ENCODE measurements around the gene TANC1. TPM values are rescaled to one million over a fixed set of nuclear protein-coding genes. Genes with fewer than 3 reads are reported as not detected.

TANC1 gene
- polyA plus RNA-seq, 4 donors = 51.3 to 61.5 (median 55.7) TPM

DNA sequence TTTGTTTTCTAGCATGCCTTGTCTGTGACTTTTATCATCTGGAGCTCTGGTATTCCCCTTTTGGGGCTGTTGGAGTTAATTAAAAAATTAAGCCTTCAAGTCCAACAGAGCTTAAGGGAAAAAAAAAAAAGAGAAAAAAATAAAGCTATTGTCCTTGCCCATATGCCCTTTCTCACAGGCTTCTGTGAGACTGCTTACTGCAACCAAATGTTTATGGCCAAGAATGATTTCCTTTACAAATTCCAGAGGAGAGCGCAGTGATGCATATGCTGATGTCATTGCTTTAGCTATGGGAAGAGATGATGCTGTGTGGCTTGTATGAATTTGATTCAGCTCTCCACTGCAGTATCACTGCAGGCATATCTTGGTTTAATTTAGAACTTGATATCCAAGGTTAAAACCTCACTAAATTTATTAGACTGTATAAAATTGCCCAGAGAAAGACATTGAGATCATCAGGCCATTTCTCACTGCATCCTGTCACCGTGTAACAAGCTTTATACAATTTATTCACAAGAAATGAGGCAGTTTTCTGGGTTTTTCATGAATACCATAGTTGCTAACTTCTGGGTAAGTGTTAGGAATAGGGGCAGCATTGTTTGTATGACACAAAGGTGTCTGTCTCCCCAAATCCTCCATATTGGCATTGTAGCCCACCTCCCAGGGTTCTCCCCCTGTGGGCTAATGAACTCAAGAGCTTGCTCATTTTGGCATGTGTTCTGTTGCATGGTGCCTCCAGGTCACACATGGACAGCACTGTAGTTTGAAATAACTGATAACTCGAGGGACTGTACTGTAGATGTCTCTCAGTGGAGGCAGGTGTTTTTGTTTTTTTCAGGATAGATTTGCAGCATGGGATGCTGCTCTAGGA lies 85.0 kb downstream of the TANC1 start:
- DNase-seq (ENCODE audit: low read depth in 4 of 4, low spot score in 2 of 4) = no peak

- no peak for DNase-seq (ENCODE audit: low read depth in 4 of 4, low spot score in 2 of 4)
These were observed 85.5 kb downstream of the TANC1 start for GRCh38 chr2:159054032-159054334.

DNA sequence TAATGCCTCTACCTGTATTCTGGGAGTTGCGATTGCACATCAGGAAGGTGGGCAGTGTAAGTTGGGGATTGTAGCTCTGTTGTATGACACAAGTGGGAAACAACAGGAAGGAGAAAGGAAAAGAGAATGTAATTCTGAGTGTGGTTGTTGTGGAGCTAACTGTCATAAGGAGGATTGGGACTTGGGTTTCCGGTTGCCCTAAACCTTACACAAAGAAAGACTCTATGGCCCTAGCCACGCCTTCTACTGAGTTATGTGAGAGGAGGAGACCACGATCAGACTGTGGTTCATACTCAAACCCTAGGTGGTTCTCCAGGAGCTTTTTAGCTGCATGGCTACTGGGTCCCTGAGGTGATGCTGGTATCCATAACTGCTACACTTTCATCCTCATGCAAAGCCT lies 86.5 kb downstream of the TANC1 start:
- no peak for DNase-seq (ENCODE audit: low read depth in 4 of 4, low spot score in 2 of 4)

- DNase-seq (ENCODE audit: low read depth in 4 of 4, low spot score in 2 of 4) = no peak
These were observed 92.1 kb downstream of the TANC1 start for GRCh38 chr2:159060518-159060917.

DNA sequence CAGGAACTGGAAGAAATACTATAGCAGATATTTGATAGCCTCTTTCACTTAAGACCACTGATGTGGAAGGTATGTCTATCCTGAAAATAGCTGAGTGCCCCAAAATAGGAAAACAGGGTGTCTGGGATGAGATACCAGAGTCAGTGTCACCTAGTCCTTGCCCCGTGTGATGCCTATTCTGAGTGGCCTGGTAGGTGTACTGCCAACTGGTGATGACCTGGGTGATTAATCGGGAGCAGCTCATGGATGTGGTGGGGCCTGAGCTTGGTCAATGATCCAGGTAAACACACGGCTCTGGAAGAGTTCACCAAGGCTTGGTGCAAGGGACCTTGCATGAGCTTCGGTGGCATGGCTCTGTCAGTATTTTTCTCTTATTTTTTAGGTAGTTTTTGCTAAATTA lies 95.2 kb downstream of the TANC1 start:
- DNase-seq (ENCODE audit: low read depth in 4 of 4, low spot score in 2 of 4) = no peak

DNA sequence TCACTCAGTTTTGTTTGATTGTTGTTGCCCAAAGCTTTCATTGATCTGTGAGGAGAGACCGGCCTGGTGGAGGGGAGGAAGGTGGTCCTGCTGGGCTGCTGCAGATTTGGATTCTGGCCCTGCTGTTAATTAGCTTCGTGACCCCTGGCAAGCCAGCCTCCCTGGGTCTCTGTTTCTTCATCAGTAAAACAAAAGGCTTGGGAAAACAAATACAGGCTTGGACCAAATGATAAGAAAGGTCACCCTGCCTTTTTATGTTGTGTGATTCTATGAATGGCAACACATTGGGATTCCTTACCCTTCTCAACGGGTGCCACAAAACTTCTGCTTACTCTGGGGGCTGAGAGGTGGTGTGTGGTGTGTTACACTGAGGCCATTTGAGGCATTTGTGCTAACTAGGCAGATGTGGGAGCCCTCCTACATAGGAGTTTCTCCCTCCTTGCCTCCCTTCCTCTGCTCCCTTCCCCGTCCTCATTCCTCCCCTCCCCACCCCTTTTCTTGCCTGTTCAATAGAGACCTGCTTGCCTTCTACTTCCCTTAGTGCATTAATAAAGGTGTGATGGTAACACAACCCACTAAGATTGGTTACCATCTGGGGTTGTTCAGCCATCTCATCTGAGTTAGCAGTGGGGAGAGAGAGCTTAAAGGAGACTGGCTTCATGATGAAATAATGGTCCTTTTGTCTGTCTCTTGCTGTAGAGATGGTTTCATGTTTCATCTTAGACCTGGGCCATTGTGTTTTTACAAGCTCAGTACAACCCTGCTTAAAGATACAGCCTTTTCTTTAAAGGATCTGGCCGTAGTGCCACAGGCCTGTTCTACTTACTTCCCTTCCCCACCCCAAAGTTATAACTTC lies 96.2 kb downstream of the TANC1 start:
- DNase-seq (ENCODE audit: low read depth in 4 of 4, low spot score in 2 of 4) = no peak

- DNase-seq (ENCODE audit: low read depth in 4 of 4, low spot score in 2 of 4) = no peak
These were observed 96.9 kb downstream of the TANC1 start for GRCh38 chr2:159065313-159065712.

DNA sequence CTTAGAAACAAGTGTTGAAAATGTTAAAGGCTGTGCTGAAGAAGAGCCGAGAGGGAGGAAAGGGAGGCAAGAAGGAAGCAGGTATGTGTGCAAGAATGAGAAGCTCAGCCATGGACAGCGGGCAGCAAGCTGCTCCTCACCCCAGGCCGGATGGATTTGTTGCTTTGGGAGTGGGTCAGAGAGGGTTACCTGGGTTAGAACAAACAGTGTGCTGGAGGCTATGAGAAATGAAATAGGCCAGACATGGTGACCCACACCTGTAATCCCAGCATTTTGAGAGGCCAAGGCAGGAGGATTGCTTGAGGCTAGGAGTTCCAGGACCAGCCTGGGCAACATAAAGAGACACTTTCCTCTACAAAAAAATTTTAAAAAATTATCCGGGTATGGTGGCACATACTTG lies 97.5 kb downstream of the TANC1 start:
- no peak for DNase-seq (ENCODE audit: low read depth in 4 of 4, low spot score in 2 of 4)

- no peak for DNase-seq (ENCODE audit: low read depth in 4 of 4, low spot score in 2 of 4)
These were observed 98.2 kb downstream of the TANC1 start for GRCh38 chr2:159066541-159067156.

GRCh38 chr2:159067971-159068370 lies 99.5 kb downstream of the TANC1 start:
- DNase-seq (ENCODE audit: low read depth in 4 of 4, low spot score in 2 of 4) = no peak

GRCh38 chr2:159069229-159069628 lies 100.8 kb downstream of the TANC1 start:
- DNase-seq (ENCODE audit: low read depth in 4 of 4, low spot score in 2 of 4) = no peak

- DNase-seq (ENCODE audit: low read depth in 4 of 4, low spot score in 2 of 4) = no peak
These were observed 101.8 kb downstream of the TANC1 start for GRCh38 chr2:159070235-159070634.

DNA sequence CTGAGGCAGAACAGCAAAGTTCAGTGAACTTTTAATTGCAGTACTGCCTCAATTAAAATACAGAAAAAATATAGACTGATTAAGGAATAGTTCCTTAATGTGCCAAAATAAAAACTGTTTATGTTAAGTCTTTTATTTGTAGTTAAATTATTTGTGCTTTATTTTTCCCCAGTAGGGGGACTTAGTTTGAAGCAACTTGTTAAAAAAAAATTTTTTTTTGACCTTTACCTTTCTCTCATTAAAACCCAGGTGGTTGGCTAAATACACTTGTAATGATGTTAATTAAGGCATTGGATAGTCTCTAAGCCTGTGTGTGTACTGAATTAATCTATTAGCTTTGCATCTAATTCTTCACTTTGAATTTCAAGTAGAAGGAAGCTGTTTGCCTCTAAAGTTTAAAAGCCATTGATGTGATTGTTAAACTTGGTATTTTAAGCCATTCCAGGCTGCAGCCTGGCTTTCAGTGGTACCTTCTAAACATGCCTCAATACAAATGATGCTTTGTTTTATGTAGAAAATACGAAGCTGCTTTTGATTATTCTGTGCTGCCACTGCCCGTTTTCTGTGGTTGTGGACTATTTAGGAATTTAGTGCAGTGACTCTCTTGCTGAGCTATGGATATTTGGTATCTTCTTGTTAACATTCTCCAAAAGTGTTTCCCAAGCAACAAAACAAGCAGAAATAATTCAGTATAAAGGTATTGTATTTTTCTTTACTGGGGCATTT lies 102.9 kb downstream of the TANC1 start:
- DNase-seq (ENCODE audit: low read depth in 4 of 4, low spot score in 2 of 4) = no peak

- DNase-seq (ENCODE audit: low read depth in 4 of 4, low spot score in 2 of 4) = no peak
These were observed 104.4 kb downstream of the TANC1 start for GRCh38 chr2:159072795-159073194.

- no peak for DNase-seq (ENCODE audit: low read depth in 4 of 4, low spot score in 2 of 4)
These were observed 104.8 kb downstream of the TANC1 start for GRCh38 chr2:159073256-159073655.

- no peak for DNase-seq (ENCODE audit: low read depth in 4 of 4, low spot score in 2 of 4)
These were observed 106.2 kb downstream of the TANC1 start for GRCh38 chr2:159074605-159075004.

DNA sequence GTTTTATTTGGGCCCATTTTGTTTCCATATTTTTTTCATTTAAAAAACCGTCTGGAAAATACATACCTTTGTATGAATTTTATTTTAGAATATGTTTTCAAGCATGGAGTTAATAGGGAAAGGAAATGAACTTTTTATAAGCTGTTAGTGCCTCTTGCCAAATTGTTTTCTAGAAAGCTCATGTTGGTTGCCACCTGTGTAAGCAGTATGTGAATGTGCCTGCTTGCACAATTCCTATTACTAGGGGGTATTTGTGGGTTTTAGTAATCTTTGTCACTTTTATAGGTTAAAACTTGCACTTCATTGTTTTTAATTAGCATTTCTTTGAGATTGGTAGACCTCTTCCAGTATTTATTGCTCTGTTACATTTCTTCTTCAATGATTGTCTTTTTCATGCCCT lies 107.3 kb downstream of the TANC1 start:
- DNase-seq (ENCODE audit: low read depth in 4 of 4, low spot score in 2 of 4) = no peak

- DNase-seq (ENCODE audit: low read depth in 4 of 4, low spot score in 2 of 4) = no peak
These were observed 107.8 kb downstream of the TANC1 start for GRCh38 chr2:159076241-159076640.

- DNase-seq (ENCODE audit: low read depth in 4 of 4, low spot score in 2 of 4) = no peak
These were observed 109.4 kb downstream of the TANC1 start for GRCh38 chr2:159077869-159078268.

GRCh38 chr2:159078443-159078842 lies 110.0 kb downstream of the TANC1 start:
- no peak for DNase-seq (ENCODE audit: low read depth in 4 of 4, low spot score in 2 of 4)

DNA sequence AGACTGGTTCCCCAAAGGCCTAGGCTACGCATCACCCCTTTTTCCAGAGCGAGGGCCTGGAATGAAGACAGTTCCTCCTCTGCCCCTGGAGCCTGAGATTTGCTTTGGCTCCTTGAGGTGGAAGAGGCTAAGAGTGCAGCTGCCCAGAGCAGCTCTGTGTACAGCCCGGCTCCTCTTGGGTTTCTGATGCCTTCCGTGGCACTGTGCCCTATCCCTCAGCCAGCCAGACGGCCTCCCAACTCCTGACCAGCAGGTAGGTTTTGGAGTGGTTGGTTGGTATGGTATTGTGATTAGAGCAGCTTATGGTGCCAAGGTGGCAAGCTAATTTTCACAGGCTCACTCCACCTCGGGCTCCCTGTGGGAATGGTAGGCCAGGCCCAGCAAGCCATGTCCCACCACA lies 112.2 kb downstream of the TANC1 start:
- no peak for DNase-seq (ENCODE audit: low read depth in 4 of 4, low spot score in 2 of 4)

Measured in left renal cortex interstitium (tissue), 4 donors.